OCI-LY3 (cell line): ENCODE results near the gene RXFP3.
"Not testable (repeated sequence)": the region's sequence is repeated elsewhere in the genome, so short reads cannot be mapped to it uniquely, and the experiment has no call there.

Experiments used
- H2AFZ ChIP-seq: fragments of 200-600, 300-600 bp; shearing (Covaris generic); 2 replicates; pipeline ENCODE4 v1.6.0; 2014; ENCODE audit warnings: antibody characterized with exemption, low read depth, low read length
- H3K27ac ChIP-seq: fragments of 200-600, 300-600 bp; sonication (generic); 2 replicates; pipeline ENCODE4 v1.5.1; 2014; ENCODE audit warnings: mild to moderate bottlenecking, low read length, moderate library complexity, mixed read lengths
- H3K27me3 ChIP-seq: fragments of 200-600, 300-600 bp; sonication (generic); 2 replicates; pipeline ENCODE4 v1.6.1; 2014; ENCODE audit warnings: low read depth, low read length, mixed read lengths
- H3K36me3 ChIP-seq: fragments of 200-600, 300-600 bp; sonication (generic); replicated peaks from 2 replicates; pipeline ENCODE3; 2014; ENCODE audit warnings: low read depth, low read length, mixed read lengths
- H3K4me1 ChIP-seq: fragments of 300-600, 200-600 bp; sonication (generic); 2 replicates; pipeline ENCODE4 v1.6.1; 2014; ENCODE audit warnings: low read length, mixed read lengths
- H3K4me2 ChIP-seq: fragments of 200-600, 300-600 bp; sonication (generic); 2 replicates; pipeline ENCODE4 v1.6.1; 2014; ENCODE audit warnings: low read length, mixed read lengths
- H3K4me3 ChIP-seq: fragments of 300-600, 200-600 bp; sonication (generic); 2 replicates; pipeline ENCODE4 v1.5.1; 2014; ENCODE audit warnings: antibody characterized with exemption, mild to moderate bottlenecking, low read length, moderate library complexity
- H3K79me2 ChIP-seq: fragments of 300-600, 200-600 bp; shearing (Covaris generic); 2 replicates; pipeline ENCODE4 v1.6.1; 2014; ENCODE audit warnings: mild to moderate bottlenecking, low read length, mixed read lengths
- H3K9ac ChIP-seq: fragments of 300-600, 200-600 bp; shearing (Covaris generic); 2 replicates; pipeline ENCODE4 v1.6.0; 2014; ENCODE audit warnings: mild to moderate bottlenecking, low read length, moderate library complexity
- H3K9me3 ChIP-seq: fragments of 200-600, 300-600 bp; shearing (Covaris generic); 2 replicates; pipeline ENCODE4 v1.6.1; 2014; ENCODE audit warnings: low read length, mixed read lengths; ENCODE audit not compliant: insufficient read depth
- H4K20me1 ChIP-seq: fragments of 200-600, 300-600 bp; sonication (generic); 2 replicates; pipeline ENCODE4 v1.6.1; 2016; ENCODE audit warnings: low read length, mixed read lengths; ENCODE audit not compliant: insufficient read depth
- CTCF ChIP-seq: fragments of 200-600, 300-600 bp; sonication (generic); IDR thresholded peaks from 2 replicates; pipeline ENCODE4 v1.5.1; 2014; ENCODE audit warnings: antibody characterized with exemption, low read length, low read depth
- EZH2phosphoT487 ChIP-seq: fragments of 200-600 bp; shearing (Covaris generic); IDR thresholded peaks from 2 replicates; pipeline ENCODE4 v1.6.1; 2018; ENCODE audit warnings: antibody characterized with exemption, mixed run types, low read depth

The RXFP3 gene

GRCh38 chr5:33894566-33894965 lies 41.6 kb upstream of the RXFP3 start:
- no peak for TF ChIP-seq CTCF
- no peak for TF ChIP-seq EZH2phosphoT487
- Histone ChIP-seq H3K4me1 (peaks cover 6% of the 10 kb centered on the region), H3K79me2 (no peaks in the 10 kb centered on the region), H4K20me1 (no peaks in the 10 kb centered on the region), H3K4me2 (no peak overlapping the region), H3K27me3 (no peaks in the 10 kb centered on the region), H3K9ac (no peak overlapping the region), H3K4me3 (no peak overlapping the region), H3K27ac (no peak overlapping the region), H3K36me3 (no peaks in the 10 kb centered on the region), H2AFZ (no peak overlapping the region), H3K9me3 (no peaks in the 10 kb centered on the region)

GRCh38 chr5:33901156-33901555 lies 35.0 kb upstream of the RXFP3 start:
- TF ChIP-seq CTCF (no peak), EZH2phosphoT487 (no peak)
- Histone ChIP-seq H2AFZ (no peak overlapping the region), H4K20me1 (no peaks in the 10 kb centered on the region), H3K36me3 (no peaks in the 10 kb centered on the region), H3K79me2 (no peaks in the 10 kb centered on the region), H3K4me2 (no peak overlapping the region), H3K4me3 (no peak overlapping the region), H3K9ac (no peak overlapping the region), H3K4me1 (no peaks in the 10 kb centered on the region), H3K9me3 (no peaks in the 10 kb centered on the region), H3K27me3 (no peaks in the 10 kb centered on the region), H3K27ac (no peak overlapping the region)

GRCh38 chr5:33903118-33903517 lies 33.1 kb upstream of the RXFP3 start:
- no peak overlapping the region for H3K27ac ChIP-seq
- no peak overlapping the region for H3K4me3 ChIP-seq
- H3K9ac ChIP-seq: no peak overlapping the region
- H4K20me1 ChIP-seq: no peaks in the 10 kb centered on the region
- TF ChIP-seq CTCF (no peak), EZH2phosphoT487 (no peak)
- H3K27me3 ChIP-seq: no peaks in the 10 kb centered on the region
- H2AFZ ChIP-seq: no peak overlapping the region
- H3K79me2 ChIP-seq: no peaks in the 10 kb centered on the region
- peaks cover 7% of the 10 kb centered on the region; the same call in 1 of the 2 replicates for H3K9me3 ChIP-seq
- no peaks in the 10 kb centered on the region for H3K36me3 ChIP-seq
- no peaks in the 10 kb centered on the region for H3K4me1 ChIP-seq
- no peak overlapping the region for H3K4me2 ChIP-seq

- peaks cover 7% of the 10 kb centered on the region; the same call in 1 of the 2 replicates for H3K9me3 ChIP-seq
These were observed 30.8 kb upstream of the RXFP3 start for GRCh38 chr5:33905381-33905780.

GRCh38 chr5:33906248-33906647 lies 29.9 kb upstream of the RXFP3 start:
- H2AFZ ChIP-seq, H3K4me1 ChIP-seq, H3K4me3 ChIP-seq, H3K4me2 ChIP-seq, H3K79me2 ChIP-seq, H3K27ac ChIP-seq, H3K9ac ChIP-seq, H3K27me3 ChIP-seq, H3K9me3 ChIP-seq, H4K20me1 ChIP-seq, H3K36me3 ChIP-seq: not testable (repeated sequence)

More at GRCh38 chr5:33905381-33905780, 30.8 kb upstream of the RXFP3 start:
- H3K36me3 ChIP-seq: no peaks in the 10 kb centered on the region
- no peak overlapping the region for H3K9ac ChIP-seq
- no peaks in the 10 kb centered on the region for H3K79me2 ChIP-seq
- TF ChIP-seq CTCF (no peak), EZH2phosphoT487 (no peak)
- H3K27me3 ChIP-seq: no peaks in the 10 kb centered on the region
- no peak overlapping the region for H3K4me3 ChIP-seq
- no peaks in the 10 kb centered on the region for H3K4me1 ChIP-seq
- no peak overlapping the region for H3K4me2 ChIP-seq
- no peak overlapping the region for H2AFZ ChIP-seq
- no peaks in the 10 kb centered on the region for H4K20me1 ChIP-seq
- no peak overlapping the region for H3K27ac ChIP-seq

- H3K4me1 ChIP-seq, H3K4me3 ChIP-seq, H4K20me1 ChIP-seq, H3K4me2 ChIP-seq, H3K79me2 ChIP-seq, H3K27ac ChIP-seq, H3K9me3 ChIP-seq, H3K27me3 ChIP-seq, H3K9ac ChIP-seq, H2AFZ ChIP-seq, H3K36me3 ChIP-seq: not testable (repeated sequence)
These were observed 21.3 kb upstream of the RXFP3 start for GRCh38 chr5:33914844-33915243.
